H54 (cell line): ENCODE measurements around the gene ZNFX1.
"Not testable (repeated sequence)": the region's sequence is repeated elsewhere in the genome, so short reads cannot be mapped to it uniquely, and the experiment has no call there.

ENCODE experiments used
- DNase-seq: peaks from one replicate; pipeline ENCODE4 v3.0.0; 2011; ENCODE audit warnings: low spot score, mixed read lengths; ENCODE audit not compliant: insufficient read length
- FAIRE-seq: peaks from 3 replicates; lab custom pipeline; 2011; peaks lifted over from hg19 to GRCh38; lab: Jason Lieb, UNC
- POLR2A ChIP-seq: IDR thresholded peaks from 2 replicates; pipeline ENCODE4 v1.6.1; 2011; ENCODE audit warnings: low read depth, mild to moderate bottlenecking, low read length

The ZNFX1 gene

GRCh38 chr20:49214571-49214970 is 63.3 kb downstream of the ZNFX1 start:
- no peak for DNase-seq
- no peak for FAIRE-seq
- no peak for TF ChIP-seq POLR2A

- DNase-seq (no peak), FAIRE-seq (no peak)
- no peak for TF ChIP-seq POLR2A
These were observed 67.1 kb downstream of the ZNFX1 start for GRCh38 chr20:49210757-49211110.

GRCh38 chr20:49210101-49210756 is 67.6 kb downstream of the ZNFX1 start:
- FAIRE-seq (no peak), DNase-seq (no peak)
- TF ChIP-seq POLR2A = no peak

GRCh38 chr20:49207076-49207475 is 70.8 kb downstream of the ZNFX1 start:
- DNase-seq (no peak), FAIRE-seq (no peak)
- no peak for TF ChIP-seq POLR2A

- no peak for TF ChIP-seq POLR2A
- FAIRE-seq (no peak), DNase-seq (no peak)
These were observed 74.1 kb downstream of the ZNFX1 start for GRCh38 chr20:49203746-49204145.

GRCh38 chr20:49203011-49203410 is 74.8 kb downstream of the ZNFX1 start:
- FAIRE-seq = no peak
- TF ChIP-seq POLR2A = no peak

GRCh38 chr20:49199729-49200293 is 78.0 kb downstream of the ZNFX1 start:
- TF ChIP-seq POLR2A = no peak
- DNase-seq (no peak), FAIRE-seq (no peak)

More at GRCh38 chr20:49203011-49203410, 74.8 kb downstream of the ZNFX1 start:
- no peak for DNase-seq

GRCh38 chr20:49192944-49193518 is 84.8 kb downstream of the ZNFX1 start:
- not testable (repeated sequence) for FAIRE-seq, DNase-seq
